Fibroblast of villous mesenchyme (primary cell): ENCODE measurements around the gene TEDDM1. TPM values are rescaled to one million over a fixed set of nuclear protein-coding genes. Genes with fewer than 3 reads are reported as not detected.

Source experiments
- DNase-seq: peaks from one replicate; pipeline ENCODE4 v3.0.0-alpha.2; 2010; ENCODE audit warnings: low read depth
- H3K4me3 ChIP-seq: 2 replicates; pipeline ENCODE4 v1.5.1; 2011; ENCODE audit warnings: low read depth, mild to moderate bottlenecking, low read length
- total RNA-seq: library from RNA; depleted of rRNA; stranded (reverse); fragments of >200 nt; gene quantifications from 2 replicates; pipeline ENCODE4 v1.2.3, GENCODE V29; 2012
- TF ChIP-seq, protein P1 (sequence below): IDR thresholded peaks from 2 replicates; pipeline ENCODE4 v1.5.1; 2012; ENCODE audit warnings: low read depth, mild to moderate bottlenecking, low read length; ENCODE audit not compliant: insufficient read depth

The TEDDM1 gene
- total RNA-seq, 1 donor: not detected

DNA sequence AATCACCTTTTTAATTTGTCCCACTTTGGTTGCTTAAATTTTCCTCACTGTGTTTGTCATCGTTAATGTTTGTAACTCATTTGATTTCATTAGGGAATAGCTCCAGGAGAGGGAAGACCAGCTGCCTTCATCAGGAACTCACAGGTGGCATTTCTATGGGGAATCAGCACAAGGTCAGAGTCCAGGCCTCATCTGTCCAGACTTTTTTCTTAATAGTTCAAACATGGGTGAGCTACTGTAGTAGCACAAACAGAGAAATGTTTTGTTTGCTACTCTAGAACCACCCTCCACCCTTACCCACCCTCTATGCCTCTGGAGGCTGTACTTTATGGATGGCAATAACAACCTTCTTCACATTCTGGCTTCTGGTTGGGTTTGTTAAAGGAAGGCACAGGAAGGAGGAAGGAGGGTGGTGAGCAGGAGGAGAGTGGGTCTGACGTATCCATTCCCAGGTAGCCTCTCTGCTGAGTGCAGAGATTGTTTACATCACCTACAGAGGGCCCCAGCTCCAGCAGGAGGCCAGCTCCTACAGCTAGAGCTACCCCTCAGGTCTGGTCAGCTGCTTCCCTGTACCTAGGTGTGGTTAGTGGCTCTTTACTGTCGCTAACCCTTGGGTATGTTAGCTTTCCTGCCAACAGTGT, 8.1 kb upstream of the TEDDM1 start:
- no peak for DNase-seq
- no peak overlapping the region for H3K4me3 ChIP-seq
- TF ChIP-seq, protein P1, sequence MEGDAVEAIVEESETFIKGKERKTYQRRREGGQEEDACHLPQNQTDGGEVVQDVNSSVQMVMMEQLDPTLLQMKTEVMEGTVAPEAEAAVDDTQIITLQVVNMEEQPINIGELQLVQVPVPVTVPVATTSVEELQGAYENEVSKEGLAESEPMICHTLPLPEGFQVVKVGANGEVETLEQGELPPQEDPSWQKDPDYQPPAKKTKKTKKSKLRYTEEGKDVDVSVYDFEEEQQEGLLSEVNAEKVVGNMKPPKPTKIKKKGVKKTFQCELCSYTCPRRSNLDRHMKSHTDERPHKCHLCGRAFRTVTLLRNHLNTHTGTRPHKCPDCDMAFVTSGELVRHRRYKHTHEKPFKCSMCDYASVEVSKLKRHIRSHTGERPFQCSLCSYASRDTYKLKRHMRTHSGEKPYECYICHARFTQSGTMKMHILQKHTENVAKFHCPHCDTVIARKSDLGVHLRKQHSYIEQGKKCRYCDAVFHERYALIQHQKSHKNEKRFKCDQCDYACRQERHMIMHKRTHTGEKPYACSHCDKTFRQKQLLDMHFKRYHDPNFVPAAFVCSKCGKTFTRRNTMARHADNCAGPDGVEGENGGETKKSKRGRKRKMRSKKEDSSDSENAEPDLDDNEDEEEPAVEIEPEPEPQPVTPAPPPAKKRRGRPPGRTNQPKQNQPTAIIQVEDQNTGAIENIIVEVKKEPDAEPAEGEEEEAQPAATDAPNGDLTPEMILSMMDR: no peak

DNA sequence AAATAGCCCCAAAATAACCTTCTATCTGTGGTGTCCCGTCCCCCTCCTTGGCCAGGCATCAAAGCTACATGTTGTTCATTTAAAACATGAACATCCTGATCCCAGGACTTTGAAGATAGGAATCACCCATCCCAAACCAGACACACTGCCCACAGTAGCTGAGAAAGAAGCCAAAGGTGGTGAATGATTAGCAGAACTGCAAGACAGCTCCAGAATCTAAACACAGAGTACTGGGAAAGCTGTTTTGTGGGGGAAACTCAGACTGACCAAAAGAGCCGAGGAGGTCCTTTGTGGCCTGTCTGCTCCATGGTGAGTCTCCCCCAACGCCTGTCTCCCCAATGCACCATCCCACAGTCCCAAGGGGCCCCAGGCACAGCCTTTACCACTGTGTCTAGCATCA, 7.3 kb upstream of the TEDDM1 start:
- H3K4me3 ChIP-seq: no peak overlapping the region
- TF ChIP-seq, protein P1: no peak
- no peak for DNase-seq

DNA sequence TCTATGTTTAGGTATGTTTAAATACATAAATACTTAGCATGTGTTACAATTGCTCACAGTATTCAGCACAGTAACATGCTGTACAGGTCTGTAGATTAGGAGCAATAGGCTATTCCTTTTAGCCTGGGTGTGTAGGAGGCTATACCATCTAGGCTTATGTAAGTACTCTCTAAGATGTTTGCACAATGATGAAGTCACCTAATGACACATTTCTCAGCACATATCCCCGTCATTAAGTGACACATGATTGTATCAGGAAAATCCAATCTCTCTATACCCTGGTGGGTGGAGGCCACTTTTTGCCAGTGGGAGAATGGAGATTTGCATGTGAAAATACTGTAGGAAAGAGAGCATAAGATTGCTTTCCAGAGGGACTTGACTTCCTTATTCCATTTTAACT, 5.5 kb upstream of the TEDDM1 start:
- no peak for DNase-seq
- TF ChIP-seq, protein P1: no peak

DNA sequence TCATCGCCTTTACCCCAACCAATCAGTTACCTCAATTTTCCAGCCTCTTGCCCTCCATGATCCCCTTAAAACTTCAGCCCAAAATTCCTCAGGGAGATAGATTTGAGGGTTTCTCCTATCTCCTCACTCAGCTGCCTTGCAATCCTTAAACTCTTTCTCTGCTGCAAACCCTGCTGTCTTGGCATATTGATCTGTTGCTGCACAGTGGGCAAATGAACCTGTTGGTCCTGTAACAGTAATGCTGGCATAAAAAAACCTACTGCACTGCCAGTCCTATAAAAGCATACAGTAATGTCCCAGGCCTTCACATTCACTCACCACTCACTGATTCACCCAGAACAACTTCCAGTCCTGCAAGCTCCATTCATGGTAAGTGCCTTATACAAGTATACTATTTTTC, 5.1 kb upstream of the TEDDM1 start:
- TF ChIP-seq, protein P1: no peak
- DNase-seq: no peak
- no peak overlapping the region for H3K4me3 ChIP-seq

More for the DNA sequence above, 5.5 kb upstream of the TEDDM1 start:
- H3K4me3 ChIP-seq: no peak overlapping the region

DNA sequence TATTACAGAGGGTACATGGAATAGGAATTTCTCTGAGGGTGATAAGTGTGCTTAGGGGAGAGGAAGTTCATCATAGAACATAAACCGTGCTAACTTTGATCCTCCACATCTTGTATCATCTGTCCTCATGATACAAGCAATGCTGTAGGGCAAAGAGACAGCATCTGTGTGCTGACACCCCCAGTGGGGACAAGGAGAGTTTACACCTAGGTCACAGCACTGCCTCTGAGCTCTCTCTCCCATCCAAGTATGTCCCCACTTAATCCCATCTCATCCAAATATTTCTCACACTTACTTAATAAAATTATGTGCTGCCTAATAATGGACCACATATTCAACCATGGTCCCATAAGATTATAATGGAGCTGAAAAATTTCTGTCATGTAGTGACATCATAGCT, 4.3 kb upstream of the TEDDM1 start:
- TF ChIP-seq, protein P1: peak; percentile 6
- DNase-seq: no peak
- no peak overlapping the region for H3K4me3 ChIP-seq

DNA sequence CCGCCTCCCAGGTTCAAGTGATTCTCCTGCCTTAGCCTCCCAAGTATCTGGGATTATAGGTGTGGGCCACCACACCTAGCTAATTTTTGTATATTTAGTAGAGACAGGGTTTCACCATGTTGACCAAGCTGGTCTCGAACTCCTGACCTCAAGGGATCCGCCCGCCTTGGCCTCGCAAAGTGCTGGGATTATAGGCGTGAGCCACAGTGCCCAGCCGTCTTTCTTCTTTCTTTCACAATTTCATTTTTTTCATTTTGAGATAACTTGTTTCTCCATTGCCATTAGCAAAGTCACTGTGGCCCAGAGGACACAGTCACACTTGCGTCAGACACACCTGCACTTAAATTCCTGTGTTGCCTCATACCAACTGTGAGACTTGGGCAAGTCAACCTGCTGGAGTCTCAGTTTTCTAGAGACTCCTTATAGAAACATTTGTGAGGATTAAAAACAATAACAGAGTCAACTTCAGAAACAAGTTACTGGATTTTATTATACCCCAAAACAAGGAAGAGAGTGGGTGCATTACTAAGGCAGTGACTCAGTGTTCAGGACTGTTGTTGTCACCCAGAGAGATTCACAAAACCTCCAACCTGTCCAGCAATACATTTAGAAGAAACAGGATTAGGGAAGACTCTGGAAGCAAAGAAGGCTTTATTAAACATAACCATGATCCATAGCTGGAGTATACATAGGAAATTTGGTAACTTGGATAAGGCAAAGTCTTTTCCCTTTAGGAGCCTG, 2.6 kb downstream of the TEDDM1 start:
- no peak for DNase-seq
- TF ChIP-seq, protein P1: no peak

More for the DNA sequence above, 2.6 kb downstream of the TEDDM1 start:
- H3K4me3 ChIP-seq: no peak overlapping the region
